GM23338 (cell line): ENCODE results near the gene AGFG2.

Source experiments
- CTCF ChIP-seq, 2 experiments: fragments of 200-600 bp in 1 of 2; sonication (generic) in 1 of 2; conservative IDR thresholded peaks; 2 replicates each; pipeline versions ENCODE4 v1.5.1 to v1.6.1; 2016 to 2017; ENCODE audit warnings: antibody characterized with exemption in 2 of 2, low read depth in 2 of 2, mild to moderate bottlenecking in 2 of 2, moderate library complexity in 1 of 2
- ETS1 ChIP-seq: IDR thresholded peaks from 2 replicates; pipeline ENCODE4 v1.6.1; 2016; ENCODE audit warnings: antibody characterized with exemption

- TF ChIP-seq CTCF (conservative IDR thresholded peaks at IDR 0.05; ENCODE audit: low read depth in 2 of 2) (no peak), ETS1 (no peak)
These were observed 6.6 kb upstream of the AGFG2 start for GRCh38 chr7:100532165-100533022.
